Transverse colon (tissue), 4 donors: ENCODE measurements around the gene TMEM134.

Experiments
- EP300 ChIP-seq: sonication (generic); formaldehyde crosslinking; IDR thresholded peaks from one replicate; pipeline ENCODE4 v1.6.1; 2017; ENCODE audit warnings: antibody characterized with exemption, low read depth
- POLR2A ChIP-seq: fragments of 450-650 bp; IDR thresholded peaks from one replicate; pipeline ENCODE4 v1.6.1; 2016; ENCODE audit warnings: antibody characterized with exemption, mild to moderate bottlenecking, moderate library complexity
- POLR2AphosphoS5 ChIP-seq, 3 donors: sonication (generic); formaldehyde crosslinking; IDR thresholded peaks; one replicate each; pipeline ENCODE4 v1.6.1; 2016; ENCODE audit warnings: antibody characterized with exemption in 3 of 3
- TF ChIP-seq, protein P1 (sequence below), 5 experiments: fragments of 200-600 bp in 3 of 5; fragments of 450-650 bp in 2 of 5; sonication (generic) in 3 of 5; IDR thresholded peaks; 1 replicate in 2 of 5; 2 replicates in 3 of 5; pipeline ENCODE4 v1.5.1; 2016 to 2017; ENCODE audit warnings: antibody characterized with exemption in 5 of 5, inconsistent platforms in 3 of 5, mild to moderate bottlenecking in 2 of 5, moderate library complexity in 1 of 5

DNA sequence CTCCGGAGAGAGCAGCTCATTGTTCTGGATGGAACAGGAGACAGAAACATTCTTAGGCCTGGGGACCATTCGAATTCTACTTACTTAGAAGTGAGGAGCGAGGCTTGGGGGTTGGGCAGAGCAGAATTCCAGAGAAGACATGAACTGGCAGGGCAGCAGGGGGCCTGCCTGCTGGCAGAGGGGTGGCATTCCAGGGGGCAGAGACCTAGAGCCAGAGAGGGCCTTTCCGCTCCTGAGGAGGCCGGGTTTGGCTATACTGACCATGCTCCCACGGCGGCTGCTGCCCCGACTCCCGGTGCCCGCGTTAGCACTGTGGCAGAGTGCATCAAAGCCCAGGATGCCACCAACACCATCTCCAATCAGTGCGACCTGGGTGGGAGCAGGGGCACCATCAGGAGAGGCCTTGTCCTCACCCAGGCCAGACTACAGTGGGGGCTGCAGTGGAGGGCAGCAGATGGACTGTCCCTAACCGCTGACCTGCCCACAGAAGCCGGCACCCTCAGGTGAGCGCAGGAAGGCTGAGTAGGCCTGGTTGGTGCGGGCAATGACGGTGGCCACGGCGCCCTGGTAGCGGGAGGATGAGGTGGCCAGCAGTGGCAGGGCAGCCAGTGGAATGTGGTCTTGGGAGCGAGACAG is 28.7 kb upstream of the TMEM134 start:
- TF ChIP-seq POLR2A (no peak), EP300 (no peak), POLR2AphosphoS5 (IDR thresholded peaks at IDR 0.05) (no peak)
- TF ChIP-seq, protein P1, sequence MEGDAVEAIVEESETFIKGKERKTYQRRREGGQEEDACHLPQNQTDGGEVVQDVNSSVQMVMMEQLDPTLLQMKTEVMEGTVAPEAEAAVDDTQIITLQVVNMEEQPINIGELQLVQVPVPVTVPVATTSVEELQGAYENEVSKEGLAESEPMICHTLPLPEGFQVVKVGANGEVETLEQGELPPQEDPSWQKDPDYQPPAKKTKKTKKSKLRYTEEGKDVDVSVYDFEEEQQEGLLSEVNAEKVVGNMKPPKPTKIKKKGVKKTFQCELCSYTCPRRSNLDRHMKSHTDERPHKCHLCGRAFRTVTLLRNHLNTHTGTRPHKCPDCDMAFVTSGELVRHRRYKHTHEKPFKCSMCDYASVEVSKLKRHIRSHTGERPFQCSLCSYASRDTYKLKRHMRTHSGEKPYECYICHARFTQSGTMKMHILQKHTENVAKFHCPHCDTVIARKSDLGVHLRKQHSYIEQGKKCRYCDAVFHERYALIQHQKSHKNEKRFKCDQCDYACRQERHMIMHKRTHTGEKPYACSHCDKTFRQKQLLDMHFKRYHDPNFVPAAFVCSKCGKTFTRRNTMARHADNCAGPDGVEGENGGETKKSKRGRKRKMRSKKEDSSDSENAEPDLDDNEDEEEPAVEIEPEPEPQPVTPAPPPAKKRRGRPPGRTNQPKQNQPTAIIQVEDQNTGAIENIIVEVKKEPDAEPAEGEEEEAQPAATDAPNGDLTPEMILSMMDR (IDR thresholded peaks at IDR 0.05), result no peak
